ENCODE data around the gene PTGR1. TPM values are rescaled to one million over a fixed set of nuclear protein-coding genes. Genes with fewer than 3 reads are reported as not detected.

The PTGR1 gene
- total and polyA plus RNA-seq, 7 donors, result 8.0 to 32.2 (median 18.8) TPM

DNA sequence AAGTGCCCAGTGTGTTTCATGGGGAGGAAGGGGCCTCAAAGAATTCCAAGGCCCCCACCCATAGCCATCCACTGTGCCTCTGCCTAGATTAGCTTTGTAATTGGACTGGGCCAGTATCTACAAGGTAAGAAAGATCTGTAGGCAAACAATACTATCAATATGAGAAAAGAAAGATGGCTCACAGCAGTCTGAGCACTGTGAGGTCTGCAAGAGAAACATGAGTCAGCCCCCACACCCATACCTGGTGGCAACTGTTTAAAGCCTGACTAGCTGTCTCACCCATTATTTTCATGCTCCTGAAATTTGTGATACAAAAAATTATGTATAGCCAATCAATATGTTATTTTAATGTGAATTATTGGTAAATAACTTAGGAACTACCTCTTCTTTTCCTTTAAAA, 84.5 kb downstream of the PTGR1 start:
- Histone ChIP-seq H3K9me3 (peaks cover 5% of the 10 kb centered on the region), H3K4me3 (no peak overlapping the region), H3K36me3 (ENCODE audit: insufficient read depth in 1 of 2, low read depth in 1 of 2) (no peaks in the 10 kb centered on the region), H3K4me1 (no peaks in the 10 kb centered on the region), H3K27me3 (ENCODE audit: insufficient read depth in 3 of 3, low read length in 2 of 3) (no peaks in the 10 kb centered on the region), H3K27ac (no peak overlapping the region)
- intact Hi-C loops (cut with DNase I), result loop anchor here in 1 of 2 donors (5.0 kb wide), 1 partner anchor 37 kb away; no protein-coding TSS in a partner anchor
- ATAC-seq, result no peak
- TF ChIP-seq, protein P1, sequence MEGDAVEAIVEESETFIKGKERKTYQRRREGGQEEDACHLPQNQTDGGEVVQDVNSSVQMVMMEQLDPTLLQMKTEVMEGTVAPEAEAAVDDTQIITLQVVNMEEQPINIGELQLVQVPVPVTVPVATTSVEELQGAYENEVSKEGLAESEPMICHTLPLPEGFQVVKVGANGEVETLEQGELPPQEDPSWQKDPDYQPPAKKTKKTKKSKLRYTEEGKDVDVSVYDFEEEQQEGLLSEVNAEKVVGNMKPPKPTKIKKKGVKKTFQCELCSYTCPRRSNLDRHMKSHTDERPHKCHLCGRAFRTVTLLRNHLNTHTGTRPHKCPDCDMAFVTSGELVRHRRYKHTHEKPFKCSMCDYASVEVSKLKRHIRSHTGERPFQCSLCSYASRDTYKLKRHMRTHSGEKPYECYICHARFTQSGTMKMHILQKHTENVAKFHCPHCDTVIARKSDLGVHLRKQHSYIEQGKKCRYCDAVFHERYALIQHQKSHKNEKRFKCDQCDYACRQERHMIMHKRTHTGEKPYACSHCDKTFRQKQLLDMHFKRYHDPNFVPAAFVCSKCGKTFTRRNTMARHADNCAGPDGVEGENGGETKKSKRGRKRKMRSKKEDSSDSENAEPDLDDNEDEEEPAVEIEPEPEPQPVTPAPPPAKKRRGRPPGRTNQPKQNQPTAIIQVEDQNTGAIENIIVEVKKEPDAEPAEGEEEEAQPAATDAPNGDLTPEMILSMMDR (IDR thresholded peaks at IDR 0.05), result no peak
- no peak for DNase-seq

Other genes with a start within 250 kb of the PTGR1 start
- gene ECPAS, start 115.3 kb downstream of the PTGR1 start, total RNA-seq, result 100 to 1,000 TPM; 273 to 456 (median 349) TPM
- 100 to 1,000 TPM in 2 of 3 donors, 10 to 100 TPM in 1; 95.9 to 410 (median 135) TPM for gene ECPAS, start 115.3 kb downstream of the PTGR1 start, polyA plus RNA-seq
- under 1 TPM; 0.17 to 0.92 (median 0.45) TPM for gene ZNF483, start 74.5 kb downstream of the PTGR1 start, total RNA-seq
- under 1 TPM in 1 of 3 donors, not detected in 2; 0.05 TPM for gene ZNF483, start 74.5 kb downstream of the PTGR1 start, polyA plus RNA-seq
- gene DNAJC25, start 31.7 kb upstream of the PTGR1 start, total RNA-seq, result 1 to 10 TPM; 1.9 to 5.6 (median 4.5) TPM
- gene DNAJC25, start 31.7 kb upstream of the PTGR1 start, polyA plus RNA-seq, result 10 to 100 TPM in 2 of 3 donors, 1 to 10 TPM in 1; 7.4 to 20.1 (median 19.9) TPM
- gene GNG10, start 62.0 kb upstream of the PTGR1 start, total RNA-seq, result 10 to 100 TPM; 12.0 to 22.3 (median 16.4) TPM
- 10 to 100 TPM; 13.7 to 17.3 (median 14.9) TPM for gene GNG10, start 62.0 kb upstream of the PTGR1 start, polyA plus RNA-seq
- gene SHOC1, start 195.3 kb upstream of the PTGR1 start, total RNA-seq, result under 1 TPM in 1 of 4 donors, not detected in 3; 0.14 TPM
- under 1 TPM in 1 of 3 donors, not detected in 2; 0.03 TPM for gene SHOC1, start 195.3 kb upstream of the PTGR1 start, polyA plus RNA-seq

Data from psoas muscle (tissue), 8 donors.